ENCODE measurements around the gene KLHL29. TPM values are rescaled to one million over a fixed set of nuclear protein-coding genes. Genes with fewer than 3 reads are reported as not detected.

KLHL29 gene
- polyA plus RNA-seq, 1 of the 3 experiments (the other 2 are of a cell fraction) = 4.6 TPM

DNA sequence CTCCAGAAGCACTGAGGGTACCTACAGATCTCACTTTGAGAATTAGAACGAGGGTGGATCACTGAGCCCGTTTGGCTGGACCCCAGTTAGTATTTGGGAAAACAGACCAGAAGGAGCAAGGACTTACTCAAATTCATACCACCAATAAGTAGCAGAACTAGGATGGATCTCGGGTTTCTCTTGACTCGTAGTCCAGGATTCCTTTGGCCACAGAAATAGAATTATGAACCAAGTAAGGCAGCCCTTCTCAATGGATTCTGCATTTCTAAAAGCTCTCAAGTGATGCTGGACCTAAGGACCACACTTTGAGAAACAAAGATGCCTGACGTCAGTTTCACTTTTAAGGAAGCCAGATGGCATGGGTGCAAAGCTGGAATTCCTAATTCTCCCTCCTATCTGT, 153.0 kb downstream of the KLHL29 start:
- Histone ChIP-seq H3K4me2 (peak overlapping the region; percentile 20; the same call in 1 of the 2 replicates), H3F3A (replicated peaks; ENCODE audit: insufficient read depth) (no peaks in the 10 kb centered on the region), H3K9me3 (no peaks in the 10 kb centered on the region), H3K4me1 (ENCODE audit: control insufficient read depth in 1 of 2, insufficient read depth in 2 of 2, low read depth in 1 of 2, low read length in 1 of 2) (peaks cover 14 to 42% of the 10 kb centered on the region in 2 experiments; a peak in 2 of 4 replicates), H3K4me3 (ENCODE audit: low read depth in 2 of 2, low read length in 1 of 2) (no peak overlapping the region), H4K20me1 (ENCODE audit: insufficient read depth) (no peaks in the 10 kb centered on the region), H3K9me2 (no peaks in the 10 kb centered on the region), H3K9ac (no peak overlapping the region), H3K27me3 (ENCODE audit: insufficient read depth) (no peaks in the 10 kb centered on the region), H2AFZ (ENCODE audit: low read depth) (no peak overlapping the region), H3K27ac (ENCODE audit: low read depth in 2 of 2, low read length in 1 of 2) (no peak overlapping the region), H3K79me2 (ENCODE audit: insufficient read depth) (no peaks in the 10 kb centered on the region), H3K36me3 (replicated peaks in 1 of 2; ENCODE audit: control insufficient read depth in 1 of 2, insufficient read depth in 2 of 2, low read length in 1 of 2) (no peaks in the 10 kb centered on the region)
- DNase-seq = no peak
- ChIA-PET POLR2A (no interaction called here), CTCF (no interaction called here)
- 56% methylated on average over 5 of the region's 5 CpGs for WGBS (ENCODE audit: low lambda C conversion rate)
- no peak for TF ChIP-seq EP300 (IDR thresholded peaks at IDR 0.05; ENCODE audit: borderline replicate concordance in 1 of 2, low read depth in 1 of 2, low read length in 1 of 2)
- TF ChIP-seq, protein P1, sequence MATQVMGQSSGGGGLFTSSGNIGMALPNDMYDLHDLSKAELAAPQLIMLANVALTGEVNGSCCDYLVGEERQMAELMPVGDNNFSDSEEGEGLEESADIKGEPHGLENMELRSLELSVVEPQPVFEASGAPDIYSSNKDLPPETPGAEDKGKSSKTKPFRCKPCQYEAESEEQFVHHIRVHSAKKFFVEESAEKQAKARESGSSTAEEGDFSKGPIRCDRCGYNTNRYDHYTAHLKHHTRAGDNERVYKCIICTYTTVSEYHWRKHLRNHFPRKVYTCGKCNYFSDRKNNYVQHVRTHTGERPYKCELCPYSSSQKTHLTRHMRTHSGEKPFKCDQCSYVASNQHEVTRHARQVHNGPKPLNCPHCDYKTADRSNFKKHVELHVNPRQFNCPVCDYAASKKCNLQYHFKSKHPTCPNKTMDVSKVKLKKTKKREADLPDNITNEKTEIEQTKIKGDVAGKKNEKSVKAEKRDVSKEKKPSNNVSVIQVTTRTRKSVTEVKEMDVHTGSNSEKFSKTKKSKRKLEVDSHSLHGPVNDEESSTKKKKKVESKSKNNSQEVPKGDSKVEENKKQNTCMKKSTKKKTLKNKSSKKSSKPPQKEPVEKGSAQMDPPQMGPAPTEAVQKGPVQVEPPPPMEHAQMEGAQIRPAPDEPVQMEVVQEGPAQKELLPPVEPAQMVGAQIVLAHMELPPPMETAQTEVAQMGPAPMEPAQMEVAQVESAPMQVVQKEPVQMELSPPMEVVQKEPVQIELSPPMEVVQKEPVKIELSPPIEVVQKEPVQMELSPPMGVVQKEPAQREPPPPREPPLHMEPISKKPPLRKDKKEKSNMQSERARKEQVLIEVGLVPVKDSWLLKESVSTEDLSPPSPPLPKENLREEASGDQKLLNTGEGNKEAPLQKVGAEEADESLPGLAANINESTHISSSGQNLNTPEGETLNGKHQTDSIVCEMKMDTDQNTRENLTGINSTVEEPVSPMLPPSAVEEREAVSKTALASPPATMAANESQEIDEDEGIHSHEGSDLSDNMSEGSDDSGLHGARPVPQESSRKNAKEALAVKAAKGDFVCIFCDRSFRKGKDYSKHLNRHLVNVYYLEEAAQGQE (IDR thresholded peaks at IDR 0.05; ENCODE audit: low read depth, low read length) = no peak
- TF ChIP-seq RCOR1 (IDR thresholded peaks at IDR 0.05; ENCODE audit: low read length) = no peak

DNA sequence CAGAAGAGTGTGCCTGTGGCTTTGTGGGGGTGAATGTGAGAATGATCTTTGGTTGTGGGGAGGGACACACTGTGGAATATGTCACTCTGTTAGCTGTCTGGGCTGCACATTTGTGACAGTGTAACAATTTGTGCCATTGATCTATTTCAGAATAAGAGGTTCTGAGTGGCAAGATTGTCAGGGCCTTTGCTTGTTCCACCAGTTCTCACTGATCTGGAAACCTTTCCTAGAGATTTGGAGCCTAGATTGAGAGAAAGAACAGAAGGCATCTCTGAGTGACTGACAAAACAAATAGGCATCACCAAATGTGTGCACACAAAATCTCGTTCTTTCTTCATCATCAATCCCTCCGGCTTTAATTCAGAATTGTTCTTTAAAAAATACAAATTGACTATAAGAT, 153.6 kb downstream of the KLHL29 start:
- no peaks in the 10 kb centered on the region for H3K27me3 ChIP-seq (ENCODE audit: insufficient read depth)
- TF ChIP-seq, protein P2, sequence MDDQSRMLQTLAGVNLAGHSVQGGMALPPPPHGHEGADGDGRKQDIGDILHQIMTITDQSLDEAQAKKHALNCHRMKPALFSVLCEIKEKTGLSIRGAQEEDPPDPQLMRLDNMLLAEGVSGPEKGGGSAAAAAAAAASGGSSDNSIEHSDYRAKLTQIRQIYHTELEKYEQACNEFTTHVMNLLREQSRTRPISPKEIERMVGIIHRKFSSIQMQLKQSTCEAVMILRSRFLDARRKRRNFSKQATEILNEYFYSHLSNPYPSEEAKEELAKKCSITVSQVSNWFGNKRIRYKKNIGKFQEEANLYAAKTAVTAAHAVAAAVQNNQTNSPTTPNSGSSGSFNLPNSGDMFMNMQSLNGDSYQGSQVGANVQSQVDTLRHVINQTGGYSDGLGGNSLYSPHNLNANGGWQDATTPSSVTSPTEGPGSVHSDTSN (IDR thresholded peaks at IDR 0.05) = no peak
- no peak for TF ChIP-seq ELF1 (IDR thresholded peaks at IDR 0.05)
- TF ChIP-seq SIN3A (IDR thresholded peaks at IDR 0.05; ENCODE audit: borderline replicate concordance, low read depth, low read length) = no peak
- no peak for TF ChIP-seq TCF12 (IDR thresholded peaks at IDR 0.05)
- TF ChIP-seq MXI1 (IDR thresholded peaks at IDR 0.05; ENCODE audit: low read depth, low read length) = no peak
- no peaks in the 10 kb centered on the region for H3K36me3 ChIP-seq (replicated peaks in 1 of 2; ENCODE audit: control insufficient read depth in 1 of 2, insufficient read depth in 2 of 2, low read length in 1 of 2)
- no peaks in the 10 kb centered on the region for H4K20me1 ChIP-seq (ENCODE audit: insufficient read depth)
- H3K9me2 ChIP-seq = no peaks in the 10 kb centered on the region
- H3K27ac ChIP-seq (ENCODE audit: low read depth in 2 of 2, low read length in 1 of 2) = no peak overlapping the region
- H2AFZ ChIP-seq (ENCODE audit: low read depth) = no peak overlapping the region
- H3K9me3 ChIP-seq = no peaks in the 10 kb centered on the region
- H3F3A ChIP-seq (replicated peaks; ENCODE audit: insufficient read depth) = no peaks in the 10 kb centered on the region
- no peak overlapping the region for H3K9ac ChIP-seq
- H3K4me1 ChIP-seq (ENCODE audit: control insufficient read depth in 1 of 2, insufficient read depth in 2 of 2, low read depth in 1 of 2, low read length in 1 of 2) = peaks cover 14 to 43% of the 10 kb centered on the region in 2 experiments; a peak in 2 of 4 replicates
- no peaks in the 10 kb centered on the region for H3K79me2 ChIP-seq (ENCODE audit: insufficient read depth)
- WGBS (ENCODE audit: low lambda C conversion rate) = 86% methylated on average over 2 of the region's 2 CpGs
- H3K4me3 ChIP-seq (ENCODE audit: low read depth in 2 of 2, low read length in 1 of 2) = no peak overlapping the region
- H3K4me2 ChIP-seq = peak overlapping the region; percentile 20; the same call in 1 of the 2 replicates
- no peak for DNase-seq
- CTCF ChIA-PET = no interaction called here
- POLR2A ChIA-PET = no interaction called here

Data from SK-N-SH (cell line).